K562 (cell line): ENCODE data around the gene ZNF646. TPM values are rescaled to one million over a fixed set of nuclear protein-coding genes. Genes with fewer than 3 reads are reported as not detected.
A peak's percentile ranks its signal among the peaks of the same experiment; 100 is the strongest.

ENCODE experiments used
- CTCF ChIP-seq, 3 experiments: IDR thresholded peaks in 2 of 3; conservative IDR thresholded peaks in 1 of 3; 2 replicates each; pipeline ENCODE4 v1.5.1; 2011 to 2012; ENCODE audit warnings: low read length in 3 of 3, mild to moderate bottlenecking in 3 of 3, control low read depth in 2 of 3, improper control_type of control experiment in 1 of 3, inconsistent platforms in 1 of 3, low read depth in 1 of 3, mixed read lengths in 1 of 3, moderate library complexity in 1 of 3; ENCODE audit not compliant: insufficient read depth in 2 of 3
- E4F1 ChIP-seq: fragments of 250-450 bp; sonication (Bioruptor Pico); IDR thresholded peaks from 2 replicates; pipeline ENCODE4 v1.5.0; 2021; ENCODE audit warnings: mild to moderate bottlenecking, borderline replicate concordance
- FOSL1 ChIP-seq: fragments of 200-800 bp; sonication (Bioruptor generic); conservative IDR thresholded peaks from 2 replicates; pipeline ENCODE4 v1.6.1; 2016; ENCODE audit warnings: missing genetic modification characterization, missing compliant biosample characterization
- HDAC1 ChIP-seq, 2 experiments: fragments of 450-650 bp; IDR thresholded peaks; 2 replicates each; pipeline ENCODE4 v1.6.1; 2016 to 2017; ENCODE audit warnings: inconsistent platforms in 1 of 2, mild to moderate bottlenecking in 1 of 2, moderate library complexity in 1 of 2
- MAZ ChIP-seq, 2 experiments: fragments of 450-650 bp in 1 of 2; sonication (generic) in 1 of 2; formaldehyde crosslinking; IDR thresholded peaks in 1 of 2; conservative IDR thresholded peaks in 1 of 2; 2 replicates each; pipeline versions ENCODE4 v1.4.0 to v1.5.0; 2020; ENCODE audit warnings: mild to moderate bottlenecking in 1 of 2, missing genetic modification reagents in 1 of 2
- MBD2 ChIP-seq: sonication (generic); IDR thresholded peaks from 2 replicates; pipeline ENCODE4 v1.6.1; 2016; ENCODE audit warnings: low read depth, borderline replicate concordance
- MTA1 ChIP-seq: fragments of 450-650 bp; IDR thresholded peaks from 2 replicates; pipeline ENCODE4 v1.6.1; 2017; ENCODE audit warnings: borderline replicate concordance
- TARDBP ChIP-seq: fragments of 450-650 bp; IDR thresholded peaks from 2 replicates; pipeline ENCODE4 v1.6.1; 2016
- TCF15 ChIP-seq: fragments of 250-450 bp; sonication (Bioruptor Pico); IDR thresholded peaks from 2 replicates; pipeline ENCODE4 v1.8.0; 2022; ENCODE audit warnings: moderate library complexity, mild to moderate bottlenecking, inconsistent platforms
- TEAD1 ChIP-seq, 2 experiments: fragments of 450-650 bp in 1 of 2; sonication (generic) in 1 of 2; formaldehyde crosslinking; IDR thresholded peaks; 2 replicates each; pipeline versions ENCODE4 v1.4.0 to v1.8.0; 2020 to 2022; ENCODE audit warnings: mild to moderate bottlenecking in 2 of 2, missing genetic modification reagents in 1 of 2
- ZBTB7A ChIP-seq: IDR thresholded peaks from 2 replicates; pipeline ENCODE4 v1.6.1; 2011; ENCODE audit warnings: low read depth, mild to moderate bottlenecking, low read length, moderate library complexity, borderline replicate concordance; ENCODE audit not compliant: control insufficient read depth
- ZKSCAN1 ChIP-seq: fragments of 150-350 bp; IDR thresholded peaks from 2 replicates; pipeline ENCODE4 v1.6.1; 2016; ENCODE audit warnings: low read depth, low read length
- ZSCAN29 ChIP-seq: fragments of 450-650 bp; IDR thresholded peaks from 2 replicates; pipeline ENCODE4 v1.6.1; 2017
- polyA plus RNA-seq, 8 experiments: library from polyadenylated mRNA; depleted of rRNA in 4 of 8; stranded (reverse) in 5 of 8; unstranded in 3 of 8; fragments of >200 nt; fragmentation: Nextera tagmentation in 2 of 8; fragmentation: Illumina TruSeq in 1 of 8; extraction: Ambion mirVana in 2 of 8; extraction: Trizol in 1 of 8; gene quantifications; 2 replicates each; pipeline versions ENCODE4 v1.2.1 to v1.2.3, GENCODE V29; 2011 to 2014; ENCODE audit warnings: inconsistent platforms in 1 of 8, missing spikeins in 1 of 8
- total RNA-seq, 7 experiments: library from RNA; depleted of rRNA in 6 of 7; stranded (reverse); fragments of >200 nt in 6 of 7; fragmentation: Illumina TruSeq in 2 of 7; extraction: Trizol in 2 of 7; gene quantifications; 2 replicates each; pipeline versions ENCODE4 v1.2.1 to v1.2.3, GENCODE V29; 2011 to 2021; ENCODE audit warnings: low replicate concordance in 1 of 7

Gene ZNF646
- total and polyA plus RNA-seq, 9 of the 15 experiments (the other 6 are each of a cell fraction or from before 2014, with no cell fraction given): 0.08 to 20.6 (median 8.0) TPM

- no peak for TF ChIP-seq E4F1 (CRISPR knock-in tag)
- no peak for TF ChIP-seq MBD2
- 0 out of 2 replicates have a peak, but pooled peaks have one; percentile 52 for TF ChIP-seq TARDBP
- no peak for TF ChIP-seq CTCF (IDR thresholded peaks at IDR 0.05 in 2 of 3, conservative IDR thresholded peaks at IDR 0.05 in 1 of 3; ENCODE audit: insufficient read depth in 2 of 3, low read depth in 1 of 3, low read length in 3 of 3)
- TF ChIP-seq ZKSCAN1: no peak
- 0 out of 4 replicates have a peak, but pooled peaks of 1 of the 2 experiments have one; percentile 65 for TF ChIP-seq TEAD1 (CRISPR knock-in tag; IDR thresholded peaks at IDR 0.05)
- no peak for TF ChIP-seq ZSCAN29
- TF ChIP-seq HDAC1 (IDR thresholded peaks at IDR 0.05): peak; percentile 28 to 39; a peak in 3 of 4 replicates
- peak; percentile 57 for TF ChIP-seq ZBTB7A
- TF ChIP-seq MTA1: no peak
- TF ChIP-seq MAZ (CRISPR knock-in tag; conservative IDR thresholded peaks at IDR 0.05 in 1 of 2, IDR thresholded peaks at IDR 0.05 in 1 of 2): peak; percentile 98 to 100
- TF ChIP-seq TCF15: no peak
- peak; percentile 35; the same call in 1 of the 2 replicates for TF ChIP-seq FOSL1
These were observed 866 bp upstream of the ZNF646 start (continued) for GRCh38 chr16:31073142-31073969.
